Measurements from ENCODE around the gene RBBP5.

DNA sequence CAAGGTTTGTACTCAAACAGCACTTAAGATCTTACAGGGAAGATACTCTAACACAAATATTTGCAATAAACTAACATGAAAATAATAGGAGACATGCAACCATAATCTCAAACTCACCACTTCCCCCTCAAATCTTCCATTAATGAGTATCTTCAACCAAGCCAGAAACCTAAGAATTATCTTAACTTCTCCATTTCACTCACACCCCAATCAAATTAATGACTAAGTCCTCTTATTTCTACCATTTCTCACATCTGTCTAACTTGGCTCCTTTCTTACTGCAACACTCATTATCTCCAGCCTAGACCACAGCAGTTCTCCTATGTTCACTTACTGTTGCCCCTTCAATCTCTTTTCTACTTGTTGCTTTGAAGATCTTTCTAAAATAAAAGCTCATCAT is 10.4 kb downstream of the RBBP5 start:
- TF ChIP-seq POLR2A (IDR thresholded peaks at IDR 0.05; ENCODE audit: low read depth, low read length) (no peak), POLR2AphosphoS5 (IDR thresholded peaks at IDR 0.05; ENCODE audit: low read depth, low read length) (no peak), TAF1 (IDR thresholded peaks at IDR 0.05; ENCODE audit: low read depth, low read length) (no peak)
